Activated B cell treated with CpG ODN at 0.5 μM for 24 hours (primary cell): ENCODE results near the gene SH3D21. TPM values are rescaled to one million over a fixed set of nuclear protein-coding genes. Genes with fewer than 3 reads are reported as not detected.

ENCODE experiments used
- ATAC-seq: fragments of 200-7000 bp; cut with Tn5 transposase; one replicate; pipeline ENCODE4 v1.10.0; 2021; ENCODE audit warnings: low read depth, mild to moderate bottlenecking, moderate library complexity
- CTCF ChIA-PET: fragments of 350-600 bp; sonication (Branson Sonifier 250); formaldehyde crosslinking; loops from one replicate; lab custom pipeline; 2021; ENCODE audit warnings: antibody characterized with exemption; lab: Charles Lee
- POLR2A ChIA-PET: fragments of 350-600 bp; sonication (Branson Sonifier 250); formaldehyde crosslinking; loops from one replicate; lab custom pipeline; 2021; ENCODE audit warnings: antibody characterized with exemption; lab: Charles Lee
- DNase-seq: peaks from one replicate; pipeline ENCODE4 v3.0.0; 2022
- H3K27ac Mint-ChIP-seq: one replicate; pipeline ENCODE4 v1.8.0; 2020; ENCODE audit warnings: mixed read lengths
- H3K27me3 Mint-ChIP-seq: one replicate; pipeline ENCODE4 v1.8.0; 2021; ENCODE audit warnings: mixed read lengths
- H3K36me3 Mint-ChIP-seq: one replicate; pipeline ENCODE4 v1.8.0; 2021; ENCODE audit warnings: low read depth, mixed read lengths
- H3K4me1 Mint-ChIP-seq: one replicate; pipeline ENCODE4 v1.8.0; 2021; ENCODE audit warnings: mixed read lengths
- H3K4me3 Mint-ChIP-seq: one replicate; pipeline ENCODE4 v1.8.0; 2020; ENCODE audit warnings: mild to moderate bottlenecking, mixed read lengths
- H3K9me3 Mint-ChIP-seq: one replicate; pipeline ENCODE4 v1.8.0; 2020; ENCODE audit warnings: mixed read lengths
- intact Hi-C: fragments of 100-400 bp; cut with micrococcal nuclease; formaldehyde crosslinking; loops from one replicate; pipeline ENCODE4 v1.15.1; 2024
- total RNA-seq: library from RNA; stranded (reverse); gene quantifications from 2 replicates; pipeline ENCODE4 v1.2.3, GENCODE V29; 2022
- TF ChIP-seq, protein P1 (sequence below): fragments of 200-600 bp; IDR thresholded peaks from one replicate; pipeline ENCODE4 v1.8.0; 2022; ENCODE audit warnings: antibody characterized with exemption, mild to moderate bottlenecking

The SH3D21 gene
- 9.9 and 11.5 TPM in 2 replicates for total RNA-seq

DNA sequence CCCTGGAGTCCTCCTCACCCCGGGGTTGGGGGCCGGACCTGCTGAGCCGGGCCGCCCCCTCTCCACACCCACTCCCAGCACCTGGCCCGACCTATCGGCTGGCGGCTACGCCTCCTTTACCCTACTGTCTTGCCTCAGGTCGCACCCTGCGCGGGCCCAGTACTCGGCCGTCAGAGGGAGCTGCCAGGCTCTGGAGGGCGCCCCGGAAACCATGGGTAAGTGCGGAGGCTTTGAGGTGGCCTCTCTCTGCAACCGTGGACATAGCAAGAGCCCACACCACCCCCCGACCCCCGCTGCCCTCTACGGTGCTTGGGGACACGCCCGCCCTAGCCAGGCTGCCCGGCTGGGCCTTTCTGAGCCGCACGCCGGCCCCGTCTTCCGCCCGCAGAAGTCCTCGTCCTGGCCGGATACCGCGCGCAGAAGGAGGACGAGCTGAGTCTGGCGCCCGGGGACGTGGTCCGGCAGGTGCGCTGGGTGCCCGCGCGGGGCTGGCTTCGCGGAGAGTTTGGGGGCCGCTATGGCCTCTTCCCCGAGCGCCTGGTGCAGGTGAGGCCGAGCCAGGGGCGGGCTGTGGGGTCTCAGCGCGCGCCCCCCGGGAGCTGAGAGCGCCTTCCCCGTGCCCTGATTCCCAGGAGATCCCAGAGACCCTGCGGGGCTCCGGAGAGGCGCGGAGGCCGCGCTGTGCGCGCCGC is at the start of gene SH3D21:
Gene SH3D21, plus strand, starts transcription at position 159 of the 692 bp plus-strand sequence. Its CDS starts 53 bp downstream, at position 212.
- no peaks in the 10 kb centered on the region for H3K9me3 Mint-ChIP-seq
- DNase-seq (peak; percentile 34), ATAC-seq (peak; percentile 18)
- no peaks in the 10 kb centered on the region for H3K27me3 Mint-ChIP-seq
- intact Hi-C loops: loop anchor here (2.0 to 10.0 kb wide), 5 partner anchors 36 to 1038 kb away; partner anchors contain the start of genes AGO1 and ZMYM4
- TF ChIP-seq, protein P1, sequence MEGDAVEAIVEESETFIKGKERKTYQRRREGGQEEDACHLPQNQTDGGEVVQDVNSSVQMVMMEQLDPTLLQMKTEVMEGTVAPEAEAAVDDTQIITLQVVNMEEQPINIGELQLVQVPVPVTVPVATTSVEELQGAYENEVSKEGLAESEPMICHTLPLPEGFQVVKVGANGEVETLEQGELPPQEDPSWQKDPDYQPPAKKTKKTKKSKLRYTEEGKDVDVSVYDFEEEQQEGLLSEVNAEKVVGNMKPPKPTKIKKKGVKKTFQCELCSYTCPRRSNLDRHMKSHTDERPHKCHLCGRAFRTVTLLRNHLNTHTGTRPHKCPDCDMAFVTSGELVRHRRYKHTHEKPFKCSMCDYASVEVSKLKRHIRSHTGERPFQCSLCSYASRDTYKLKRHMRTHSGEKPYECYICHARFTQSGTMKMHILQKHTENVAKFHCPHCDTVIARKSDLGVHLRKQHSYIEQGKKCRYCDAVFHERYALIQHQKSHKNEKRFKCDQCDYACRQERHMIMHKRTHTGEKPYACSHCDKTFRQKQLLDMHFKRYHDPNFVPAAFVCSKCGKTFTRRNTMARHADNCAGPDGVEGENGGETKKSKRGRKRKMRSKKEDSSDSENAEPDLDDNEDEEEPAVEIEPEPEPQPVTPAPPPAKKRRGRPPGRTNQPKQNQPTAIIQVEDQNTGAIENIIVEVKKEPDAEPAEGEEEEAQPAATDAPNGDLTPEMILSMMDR: no peak
- peaks cover 41% of the 10 kb centered on the region for H3K36me3 Mint-ChIP-seq
- POLR2A ChIA-PET: interaction anchor here (0.6 to 1.9 kb wide), 13 partner anchors 15 to 158 kb away, joined by 3 to 10 read pairs (median 4); partner anchors contain the start of genes EVA1B, MRPS15, OSCP1 and THRAP3
- peaks cover 40% of the 10 kb centered on the region for H3K4me1 Mint-ChIP-seq
- peak within 1 kb of the TSS; percentile 97 for H3K4me3 Mint-ChIP-seq
- H3K27ac Mint-ChIP-seq: peak within 1 kb of the TSS; percentile 88
- CTCF ChIA-PET: interaction anchor here (1.2 to 1.3 kb wide), 2 partner anchors 15 to 91 kb away, joined by 3 read pairs; partner anchors contain the start of gene LSM10

GRCh38 chr1:36256558-36257374 is 49.4 kb upstream of the SH3D21 start:
- Mint-ChIP-seq H3K4me1 (peaks cover 72% of the 10 kb centered on the region), H3K36me3 (peaks cover 62% of the 10 kb centered on the region), H3K4me3 (peak overlapping the region; percentile 42), H3K27me3 (no peaks in the 10 kb centered on the region), H3K27ac (peak overlapping the region; percentile 86), H3K9me3 (peaks cover 3% of the 10 kb centered on the region)
- CTCF ChIA-PET: no interaction called here
- POLR2A ChIA-PET: interaction anchor here (1.0 to 1.2 kb wide), 2 partner anchors 33 to 107 kb away, joined by 3 to 9 read pairs; partner anchors contain the start of gene THRAP3
- DNase-seq (no peak), ATAC-seq (peak; percentile 55)
- TF ChIP-seq, protein P1: no peak
- intact Hi-C loops: loop anchor here (2.0 kb wide), 1 partner anchor 32 kb away; the partner anchor contains the start of gene THRAP3

DNA sequence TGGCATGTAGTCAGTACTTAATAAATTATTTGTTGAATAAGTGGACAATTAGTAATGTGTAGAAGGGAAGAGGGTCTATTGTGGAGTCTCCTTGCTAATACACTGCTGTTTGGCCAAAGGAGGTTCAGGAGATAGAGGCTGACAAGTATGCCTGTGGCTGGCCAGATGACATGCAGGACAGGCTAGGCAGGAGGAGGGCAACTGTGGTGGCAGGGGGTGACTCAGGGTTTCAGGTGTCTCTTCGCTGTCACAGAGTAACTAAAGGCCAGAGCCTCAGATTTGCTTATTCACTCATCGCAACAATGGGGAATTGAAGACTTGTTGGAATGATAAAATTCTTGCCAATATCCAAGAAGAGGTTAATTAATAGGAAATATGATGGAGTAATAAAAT is 48.8 kb upstream of the SH3D21 start:
- peak overlapping the region; percentile 86 for H3K27ac Mint-ChIP-seq
- no peak for DNase-seq
- ChIA-PET CTCF (no interaction called here), POLR2A (interaction anchor here (1.2 kb wide), 1 partner anchor 34 kb away, joined by 9 read pairs; the partner anchor contains the start of gene THRAP3)
- peaks cover 3% of the 10 kb centered on the region for H3K9me3 Mint-ChIP-seq
- TF ChIP-seq, protein P1: no peak
- H3K4me1 Mint-ChIP-seq: peaks cover 67% of the 10 kb centered on the region
- H3K4me3 Mint-ChIP-seq: peak overlapping the region; percentile 42
- no peaks in the 10 kb centered on the region for H3K27me3 Mint-ChIP-seq
- H3K36me3 Mint-ChIP-seq: peaks cover 65% of the 10 kb centered on the region
- ATAC-seq: peak; percentile 65
- intact Hi-C loops: loop anchor here (2.0 kb wide), 1 partner anchor 33 kb away; the partner anchor contains the start of gene THRAP3

DNA sequence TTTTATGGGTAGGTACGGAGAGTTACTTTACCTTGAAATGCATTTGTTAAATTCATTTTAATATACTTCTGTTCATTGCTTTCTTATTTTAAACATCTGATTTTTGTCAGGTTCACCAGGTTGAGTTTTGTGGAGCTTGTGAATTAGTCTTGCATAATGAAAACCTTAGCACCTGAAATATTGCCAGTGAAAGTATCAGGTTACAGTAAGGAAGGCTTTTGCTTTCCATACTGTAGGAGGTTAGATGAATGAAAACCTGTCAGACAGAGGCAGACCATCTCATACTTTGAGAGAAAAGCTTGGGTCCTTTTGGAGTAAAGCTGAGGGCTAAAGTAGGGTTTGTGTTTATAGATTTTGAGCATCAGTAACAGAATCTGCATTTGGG is 47.2 kb upstream of the SH3D21 start:
- no peak for DNase-seq
- CTCF ChIA-PET: interaction anchor here (0.8 kb wide), 1 partner anchor 71 kb away, joined by 3 read pairs; no protein-coding TSS in a partner anchor
- Mint-ChIP-seq H3K27me3 (no peaks in the 10 kb centered on the region), H3K4me1 (peaks cover 59% of the 10 kb centered on the region), H3K36me3 (peaks cover 67% of the 10 kb centered on the region), H3K9me3 (peaks cover 3% of the 10 kb centered on the region), H3K27ac (peak overlapping the region; percentile 18), H3K4me3 (no peak overlapping the region)
- ATAC-seq: no peak
- TF ChIP-seq, protein P1: no peak
- POLR2A ChIA-PET: interaction anchor here (0.6 to 2.1 kb wide), 3 partner anchors 15 to 109 kb away, joined by 3 to 9 read pairs (median 4); partner anchors contain the start of genes THRAP3 and TRAPPC3
- intact Hi-C loops: no loop called here
